ENCODE data around the gene NEU1. TPM values are rescaled to one million over a fixed set of nuclear protein-coding genes. Genes with fewer than 3 reads are reported as not detected.

Gene NEU1
- total and polyA plus RNA-seq, 7 donors = 15.0 to 43.2 (median 33.5) TPM

GRCh38 chr6:31881136-31881859 is 18.7 kb upstream of the NEU1 start:
- Histone ChIP-seq H3K4me1 (no peaks in the 10 kb centered on the region), H3K27me3 (no peaks in the 10 kb centered on the region), H3K4me3 (no peak overlapping the region), H3K9me3 (no peaks in the 10 kb centered on the region), H3K27ac (no peak overlapping the region), H3K36me3 (peaks cover 46 to 70% (median 55%) of the 10 kb centered on the region in 4 donors)
- DNase-seq = no peak
- 89 to 93% methylated on average over 9 of the region's 9 CpGs for WGBS, 2 donors
- intact Hi-C loops (cut with DNase I) = no loop called here
- TF ChIP-seq CTCF (IDR thresholded peaks at IDR 0.05) = no peak
- TF ChIP-seq POLR2A (IDR thresholded peaks at IDR 0.05) = no peak

- no peaks in the 10 kb centered on the region for H3K27me3 ChIP-seq
- H3K36me3 ChIP-seq = peaks cover 45 to 63% (median 51%) of the 10 kb centered on the region in 4 donors
- WGBS, 2 donors = 91 to 92% methylated on average over 10 of the region's 10 CpGs
- no peak for DNase-seq
- no peak overlapping the region for H3K4me3 ChIP-seq
- H3K27ac ChIP-seq = no peak overlapping the region
- intact Hi-C loops (cut with DNase I) = no loop called here
- no peaks in the 10 kb centered on the region for H3K4me1 ChIP-seq
- TF ChIP-seq CTCF (IDR thresholded peaks at IDR 0.05) (no peak), EP300 (IDR thresholded peaks at IDR 0.05) (no peak), POLR2AphosphoS5 (IDR thresholded peaks at IDR 0.05) (no peak), POLR2A (IDR thresholded peaks at IDR 0.05) (no peak)
- no peaks in the 10 kb centered on the region for H3K9me3 ChIP-seq
Measured at GRCh38 chr6:31880616-31881015, 18.0 kb upstream of the NEU1 start.

- Histone ChIP-seq H3K36me3 (peaks cover 44 to 56% (median 49%) of the 10 kb centered on the region in 4 donors), H3K4me1 (peaks cover 0 to 6% (median 3%) of the 10 kb centered on the region in 4 donors), H3K4me3 (no peak overlapping the region), H3K27ac (no peak overlapping the region), H3K9me3 (no peaks in the 10 kb centered on the region), H3K27me3 (no peaks in the 10 kb centered on the region)
- TF ChIP-seq POLR2AphosphoS5 (IDR thresholded peaks at IDR 0.05) (no peak), EP300 (IDR thresholded peaks at IDR 0.05) (no peak), CTCF (IDR thresholded peaks at IDR 0.05) (no peak), POLR2A (IDR thresholded peaks at IDR 0.05) (no peak)
- 27 to 69% methylated on average over 10 of the region's 10 CpGs for WGBS, 2 donors
- intact Hi-C loops (cut with DNase I) = no loop called here
- DNase-seq = no peak
Measured at GRCh38 chr6:31879901-31880300, 17.3 kb upstream of the NEU1 start.

GRCh38 chr6:31879143-31879542 is 16.5 kb upstream of the NEU1 start:
- H3K4me3 ChIP-seq = no peak overlapping the region
- no peak for TF ChIP-seq EP300 (IDR thresholded peaks at IDR 0.05)
- WGBS, 2 donors = 15 to 70% methylated on average over 13 of the region's 13 CpGs
- H3K9me3 ChIP-seq = no peaks in the 10 kb centered on the region
- peak overlapping the region in 1 of 4 donors; percentile 42 for H3K27ac ChIP-seq
- peaks cover 0 to 10% (median 4%) of the 10 kb centered on the region in 4 donors for H3K4me1 ChIP-seq
- H3K27me3 ChIP-seq = no peaks in the 10 kb centered on the region
- peaks cover 36 to 48% (median 42%) of the 10 kb centered on the region in 4 donors for H3K36me3 ChIP-seq
- intact Hi-C loops (cut with DNase I) = no loop called here
- DNase-seq = no peak

GRCh38 chr6:31878726-31879125 is 16.1 kb upstream of the NEU1 start, which contains the start of gene SLC44A4:
TSS of gene SLC44A4 (minus strand) at chr6:31878997. CDS start at chr6:31878980, 17 bp downstream.
- no peaks in the 10 kb centered on the region for H3K9me3 ChIP-seq
- peak within 1 kb of the TSS in 1 of 4 donors; percentile 42 for H3K27ac ChIP-seq
- 13 to 50% methylated on average over 18 of the region's 18 CpGs for WGBS, 2 donors
- H3K36me3 ChIP-seq = peaks cover 32 to 44% (median 39%) of the 10 kb centered on the region in 4 donors
- no peaks in the 10 kb centered on the region for H3K27me3 ChIP-seq
- peaks cover 0 to 10% (median 4%) of the 10 kb centered on the region in 4 donors for H3K4me1 ChIP-seq
- peak within 1 kb of the TSS in 1 of 4 donors; percentile 3 for H3K4me3 ChIP-seq
- intact Hi-C loops (cut with DNase I) = no loop called here
- DNase-seq = no peak
- no peak for TF ChIP-seq POLR2A (IDR thresholded peaks at IDR 0.05)
- TF ChIP-seq POLR2AphosphoS5 (IDR thresholded peaks at IDR 0.05) = peak in 1 of 4 donors; percentile 46
